ENCODE results near the gene SMAP1. TPM values are rescaled to one million over a fixed set of nuclear protein-coding genes. Genes with fewer than 3 reads are reported as not detected.

SMAP1 gene
- total RNA-seq, 1 donor from 2014 or later: 27.7 TPM

DNA sequence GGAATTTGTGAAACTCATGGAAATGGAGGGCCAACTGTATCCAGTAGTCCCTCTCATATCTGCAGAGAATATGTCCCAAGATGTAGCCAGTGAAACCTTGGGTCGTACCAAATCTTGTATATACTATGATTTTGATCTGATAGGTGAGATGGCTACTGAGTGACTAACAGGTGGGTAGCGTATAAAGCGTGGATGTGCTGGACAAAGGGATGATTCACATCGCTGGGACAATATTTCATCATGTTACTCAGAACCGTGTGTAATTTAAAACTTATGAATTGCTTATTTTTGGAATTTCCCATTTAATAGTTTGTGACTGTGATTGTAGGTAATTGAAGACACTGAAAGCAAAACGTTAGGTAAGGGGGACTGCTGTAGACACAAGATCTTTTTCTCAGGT is 144.1 kb downstream of the SMAP1 start:
- DNase-seq (no peak), ATAC-seq (ENCODE audit: poor library complexity) (no peak)
- intact Hi-C loops (cut with DNase I): no loop called here

DNA sequence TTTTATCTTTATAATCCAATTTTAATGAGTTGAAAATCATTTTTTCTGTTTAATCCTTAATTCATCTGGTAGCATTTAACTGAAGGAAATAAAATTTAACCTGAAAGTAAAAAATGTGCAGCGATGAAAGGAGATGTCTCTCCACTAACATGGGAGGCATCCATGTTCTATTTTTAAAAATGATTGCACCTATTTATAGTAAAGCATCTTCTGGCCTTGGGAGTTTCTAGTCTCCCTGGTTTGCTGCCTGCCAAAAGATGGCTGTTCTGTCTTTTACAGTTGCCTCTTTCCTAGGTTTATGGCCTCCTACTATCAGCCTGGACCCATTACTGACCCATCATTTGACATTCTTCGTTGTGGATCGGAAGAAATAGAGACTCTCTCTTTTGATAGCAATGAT is 146.2 kb downstream of the SMAP1 start:
- intact Hi-C loops (cut with DNase I): no loop called here
- peak; percentile 89 for ATAC-seq (ENCODE audit: poor library complexity)
- no peak for DNase-seq

DNA sequence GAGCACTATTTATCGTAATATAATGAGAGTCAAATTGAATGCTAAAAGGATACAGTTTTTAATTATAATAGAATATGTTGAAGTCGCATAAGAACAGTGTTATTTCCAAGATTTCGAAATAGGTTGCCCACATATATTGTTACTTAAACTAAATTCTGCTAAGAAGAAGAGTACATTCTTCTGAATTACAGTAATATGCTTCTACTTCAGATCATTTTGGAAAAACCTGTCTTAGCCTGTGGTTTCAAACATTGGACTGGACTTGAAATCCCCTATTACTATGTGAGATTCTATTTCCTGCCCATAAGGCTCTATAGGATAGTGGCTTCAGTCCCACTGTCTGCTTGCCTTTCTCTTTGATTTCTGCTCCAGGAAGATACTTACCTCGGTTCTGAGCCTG is 152.0 kb downstream of the SMAP1 start:
- no peak for ATAC-seq (ENCODE audit: poor library complexity)
- intact Hi-C loops (cut with DNase I): no loop called here
- no peak for DNase-seq

DNA sequence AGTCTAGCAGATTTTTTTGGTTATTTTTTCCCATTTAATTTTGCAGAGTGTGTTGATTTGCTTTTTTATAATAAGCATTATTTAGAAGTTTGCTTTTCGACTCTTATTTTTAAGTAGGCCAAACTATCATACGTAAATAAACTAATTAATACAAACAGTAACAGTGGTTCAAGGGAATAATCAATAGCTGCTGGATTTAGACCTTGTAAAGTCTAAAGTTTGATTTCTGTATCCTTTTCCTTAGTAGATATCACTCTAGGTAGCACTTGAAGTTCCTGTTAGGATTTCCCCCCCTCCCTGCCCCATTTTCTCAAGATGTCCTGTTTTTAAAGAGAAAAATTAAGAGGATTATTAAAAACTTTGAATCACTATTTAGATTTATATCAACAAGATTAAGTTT is 153.1 kb downstream of the SMAP1 start:
- intact Hi-C loops (cut with DNase I): no loop called here
- ATAC-seq (ENCODE audit: poor library complexity) (no peak), DNase-seq (no peak)

DNA sequence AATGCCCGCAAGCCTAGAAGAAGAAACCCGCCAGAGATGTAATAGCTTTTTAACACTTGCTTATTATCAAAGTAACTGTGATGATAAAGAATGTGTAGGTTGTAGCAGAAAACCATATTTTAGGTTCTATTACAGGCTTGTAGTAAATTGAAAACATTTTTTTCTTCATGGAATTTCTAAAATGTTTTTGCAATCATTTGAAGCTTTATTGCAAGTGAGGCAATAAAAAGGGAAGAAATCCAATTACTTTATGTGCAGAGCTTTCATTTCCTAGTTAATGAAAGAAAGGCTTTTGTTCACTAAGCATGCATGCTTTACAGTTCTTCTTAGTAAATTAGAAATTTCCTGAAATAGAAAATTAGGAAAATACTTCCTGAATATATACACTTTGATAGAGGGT is 154.1 kb downstream of the SMAP1 start:
- DNase-seq (no peak), ATAC-seq (ENCODE audit: poor library complexity) (no peak)
- intact Hi-C loops (cut with DNase I): no loop called here

DNA sequence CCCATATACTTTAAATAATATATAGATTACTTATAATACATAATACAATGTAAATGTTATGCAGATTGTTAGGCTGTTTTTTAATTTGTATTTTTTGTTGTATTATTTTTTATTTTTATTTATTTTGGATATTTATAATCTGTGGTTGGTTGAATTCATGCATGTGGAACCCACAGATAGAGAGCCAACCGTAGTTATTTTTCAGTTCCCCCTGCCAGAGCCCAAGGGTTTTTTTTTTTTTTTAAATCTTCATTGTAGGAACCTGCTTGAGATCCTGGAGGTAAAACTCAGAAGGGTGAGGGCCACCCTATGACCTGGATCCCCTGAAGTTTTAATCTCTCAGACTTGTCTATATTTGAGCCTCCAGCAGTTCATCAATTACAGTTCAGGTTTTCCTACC is 156.0 kb downstream of the SMAP1 start:
- intact Hi-C loops (cut with DNase I): no loop called here
- DNase-seq: no peak
- ATAC-seq (ENCODE audit: poor library complexity): no peak

DNA sequence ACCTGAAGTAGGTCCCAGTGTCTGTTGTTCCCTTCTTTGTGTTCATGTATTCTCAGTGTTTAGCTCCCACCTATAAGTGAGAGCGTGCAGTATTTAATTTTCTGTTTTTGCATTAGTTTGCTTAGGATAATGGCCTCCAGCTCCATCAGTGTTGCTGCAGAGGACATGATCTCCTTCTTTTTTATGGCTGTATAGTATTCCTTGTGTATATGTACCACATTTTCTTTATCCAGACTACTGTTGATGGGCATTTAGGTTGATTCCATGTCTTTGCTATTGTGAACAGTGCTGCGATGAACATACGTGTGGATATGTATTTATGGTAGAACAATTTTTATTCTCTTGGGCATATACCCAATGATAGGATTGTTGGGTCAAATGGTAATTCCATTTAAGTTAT is 163.7 kb downstream of the SMAP1 start:
- no peak for ATAC-seq (ENCODE audit: poor library complexity)
- intact Hi-C loops (cut with DNase I): no loop called here
- DNase-seq: no peak

DNA sequence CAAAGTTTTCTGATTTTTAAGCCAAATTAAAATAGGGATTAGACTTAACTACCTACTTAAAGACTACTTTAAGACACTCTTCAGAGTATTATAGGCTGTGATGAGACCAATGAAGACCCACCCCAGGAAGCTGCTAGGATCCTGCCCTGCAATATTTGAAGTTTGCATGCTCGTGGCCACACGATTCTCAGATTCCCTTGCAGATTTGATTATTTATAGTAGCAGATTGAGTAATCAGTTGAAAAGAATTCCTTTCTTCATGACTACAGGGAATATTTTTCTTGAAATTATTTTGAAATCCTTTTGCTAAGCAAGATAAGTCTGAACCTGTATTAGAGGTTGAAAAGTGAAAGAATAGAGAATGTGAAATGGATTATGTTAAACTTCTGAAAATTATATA is 166.8 kb downstream of the SMAP1 start:
- ATAC-seq (ENCODE audit: poor library complexity): no peak
- intact Hi-C loops (cut with DNase I): no loop called here
- no peak for DNase-seq

DNA sequence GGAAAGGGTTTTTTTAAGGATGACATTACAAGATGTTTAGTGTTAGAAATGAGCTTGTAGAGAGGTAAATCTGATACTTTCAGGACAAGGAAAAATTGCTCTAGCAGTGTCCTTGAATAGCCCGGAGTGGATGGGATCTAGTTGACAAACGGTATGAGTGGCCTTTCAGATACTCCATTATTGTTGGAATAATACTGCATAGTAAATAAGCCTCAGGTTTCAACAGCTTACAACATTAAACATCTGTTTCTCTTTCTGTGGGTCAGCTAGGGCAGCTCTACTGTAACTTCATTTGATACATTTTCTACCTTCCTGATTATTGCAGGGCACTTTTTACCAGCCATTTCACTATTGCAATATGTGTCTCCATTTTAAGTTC is 171.2 kb downstream of the SMAP1 start:
- ATAC-seq (ENCODE audit: poor library complexity): no peak
- DNase-seq: no peak
- intact Hi-C loops (cut with DNase I): no loop called here

DNA sequence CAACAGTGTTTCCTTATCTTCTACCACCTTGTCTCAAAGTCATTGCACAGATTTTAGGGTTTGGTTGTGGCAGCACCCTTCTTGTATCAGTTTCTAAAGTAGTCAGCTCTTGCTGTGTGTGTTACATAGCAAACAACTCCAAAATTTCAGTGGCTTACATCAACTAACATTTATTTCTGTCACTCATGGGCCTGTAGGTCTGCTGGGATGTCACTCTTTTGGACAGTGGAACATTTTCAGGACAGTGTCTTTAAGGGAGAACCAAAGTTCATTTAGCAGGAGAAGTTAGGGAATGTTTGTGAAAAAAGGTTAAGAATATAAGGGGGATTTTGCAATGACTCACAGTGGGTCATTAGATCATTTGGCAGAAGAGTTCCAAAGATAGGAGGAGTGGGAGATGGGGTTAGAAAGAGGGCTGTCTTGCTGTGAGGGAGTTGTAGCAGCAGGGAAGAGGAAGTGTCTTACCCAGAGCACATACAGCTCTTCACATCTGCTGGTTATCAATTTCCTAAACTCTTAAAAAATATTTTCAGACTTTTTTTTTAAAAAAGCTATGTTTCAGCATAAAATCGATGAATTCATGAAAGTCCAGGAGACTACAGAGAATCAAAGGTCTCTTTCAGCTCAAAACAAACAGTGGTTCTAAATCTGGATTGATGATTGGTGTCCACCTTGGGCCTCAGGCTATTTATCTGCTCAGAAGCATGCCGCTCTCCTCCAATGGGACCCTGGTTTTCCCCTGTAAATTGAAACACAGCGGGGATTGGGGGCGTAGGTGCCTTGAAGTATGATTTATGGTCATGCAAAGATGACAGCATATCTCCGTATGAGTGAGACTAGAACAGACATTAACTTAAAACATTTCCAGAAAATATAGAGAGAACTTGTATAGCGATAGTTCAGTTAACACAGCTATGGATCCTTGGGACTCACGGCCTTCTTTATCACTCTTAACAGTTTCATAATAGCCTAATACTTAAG is 171.9 kb downstream of the SMAP1 start:
- intact Hi-C loops (cut with DNase I): no loop called here
- no peak for ATAC-seq (ENCODE audit: poor library complexity)
- no peak for DNase-seq

DNA sequence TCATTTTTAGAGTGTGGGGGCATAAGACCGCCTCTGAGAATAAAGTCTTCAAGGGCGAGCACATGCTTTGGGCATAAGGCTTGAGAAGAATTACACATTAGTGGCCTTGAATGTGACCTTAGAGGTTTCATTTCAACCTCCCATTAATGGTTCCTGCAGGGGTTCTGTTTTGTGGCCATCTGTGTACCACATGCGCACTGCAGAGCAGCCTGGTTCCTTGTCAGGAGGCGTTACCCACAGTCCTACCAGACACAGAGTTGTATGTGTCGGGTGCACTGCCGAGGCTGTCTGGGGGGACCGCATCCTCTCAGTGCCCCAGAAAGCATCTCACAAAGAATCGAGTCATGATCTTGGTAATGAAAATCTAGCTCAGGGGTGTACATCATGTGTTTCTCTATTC is 173.4 kb downstream of the SMAP1 start:
- intact Hi-C loops (cut with DNase I): no loop called here
- DNase-seq (no peak), ATAC-seq (ENCODE audit: poor library complexity) (no peak)

DNA sequence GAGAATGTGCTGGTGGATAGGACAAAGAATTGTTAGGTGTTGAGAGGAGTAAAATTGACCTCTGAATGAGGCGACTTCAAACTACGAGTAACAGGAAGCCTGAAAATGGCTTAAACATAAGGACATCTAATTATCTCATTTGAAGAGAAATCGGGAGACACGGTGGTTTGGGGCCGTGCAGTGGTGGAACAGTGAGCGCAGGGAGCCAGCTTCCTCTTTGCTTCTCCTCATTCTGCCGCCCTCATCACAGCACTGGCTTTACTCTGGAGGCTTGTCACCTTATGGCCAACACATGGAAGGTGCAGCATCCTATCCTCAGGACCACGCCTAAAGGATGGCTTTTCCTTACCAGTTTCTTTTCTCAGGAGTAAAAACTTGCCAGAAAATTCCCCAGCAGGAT is 174.9 kb downstream of the SMAP1 start:
- no peak for DNase-seq
- intact Hi-C loops (cut with DNase I): no loop called here
- ATAC-seq (ENCODE audit: poor library complexity): no peak

DNA sequence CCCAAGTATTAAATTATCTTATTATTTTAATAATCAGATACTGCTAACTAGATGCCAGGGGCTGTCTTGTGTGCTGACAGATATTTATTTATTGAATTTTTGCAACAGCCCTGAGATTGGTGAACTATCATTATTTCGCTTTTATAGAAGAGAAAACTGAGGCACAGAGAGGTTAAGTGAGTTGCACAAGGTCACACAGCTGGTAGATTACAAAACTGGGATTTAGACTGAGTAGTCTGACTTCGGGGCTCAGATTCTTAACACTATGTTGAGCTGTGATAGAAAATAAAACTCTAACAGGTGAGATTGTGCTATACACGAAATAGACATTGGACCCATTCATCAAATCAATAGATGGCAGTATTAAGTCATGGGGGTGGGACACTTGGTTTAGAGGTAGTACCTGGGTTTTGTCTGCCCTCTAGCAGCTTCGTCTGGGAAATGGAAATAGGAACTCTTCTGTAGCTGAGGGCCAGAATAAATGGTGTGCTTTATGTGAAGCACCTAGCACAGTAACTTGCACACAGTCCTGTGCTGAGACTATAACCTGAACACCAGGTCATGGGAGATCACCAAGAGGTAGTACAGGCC is 175.7 kb downstream of the SMAP1 start:
- intact Hi-C loops (cut with DNase I): no loop called here
- DNase-seq: no peak
- ATAC-seq (ENCODE audit: poor library complexity): no peak

DNA sequence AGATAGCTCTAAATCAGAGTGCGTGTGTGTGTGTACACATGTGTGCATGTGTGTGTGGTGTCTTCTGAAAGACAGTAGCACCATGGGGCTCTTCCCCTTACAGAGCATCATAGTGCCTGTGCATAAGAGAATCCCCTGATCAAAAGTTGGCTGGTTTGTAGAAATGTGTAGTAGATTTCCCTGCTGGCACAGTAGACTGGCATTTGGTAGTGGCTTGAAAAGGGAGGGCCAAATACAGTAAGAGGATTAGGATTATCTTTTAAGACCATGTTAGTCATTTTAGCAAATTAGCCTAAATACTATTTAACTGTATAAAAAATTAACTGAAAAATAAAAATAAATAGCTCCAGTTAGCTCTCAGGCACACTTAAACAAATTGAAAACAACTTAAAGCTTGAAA is 176.6 kb downstream of the SMAP1 start:
- intact Hi-C loops (cut with DNase I): no loop called here
- ATAC-seq (ENCODE audit: poor library complexity): no peak
- DNase-seq: no peak

DNA sequence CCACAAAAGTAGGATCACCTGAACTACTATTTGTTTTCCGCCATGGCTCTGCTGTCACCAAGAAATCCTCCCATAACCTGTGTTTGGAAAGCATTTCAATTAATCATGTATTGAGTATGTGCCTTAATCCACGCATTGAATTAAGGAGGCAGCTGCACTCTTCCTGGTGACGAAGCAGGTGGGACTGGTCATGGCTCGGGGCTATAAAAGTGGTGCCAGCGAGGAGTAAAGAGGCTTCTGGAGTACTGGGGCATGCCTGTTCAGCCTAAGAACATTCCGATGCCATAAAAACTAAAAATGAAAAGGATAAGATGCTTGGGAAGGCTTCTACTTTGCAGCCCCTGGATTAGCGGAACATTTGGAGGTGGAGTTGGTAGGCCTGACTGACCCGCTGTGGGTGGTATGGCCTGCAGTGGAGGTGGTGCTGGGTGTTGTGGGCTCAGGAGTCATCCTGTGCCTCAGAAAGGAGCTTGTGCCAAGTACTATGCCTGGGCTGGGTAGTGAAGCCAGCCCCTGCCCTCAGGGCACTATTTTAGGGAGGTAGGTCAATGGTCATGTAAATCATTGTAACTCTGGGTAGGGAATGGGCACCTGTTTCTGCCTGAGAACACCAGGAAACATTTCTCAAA is 178.6 kb downstream of the SMAP1 start:
- no peak for ATAC-seq (ENCODE audit: poor library complexity)
- no peak for DNase-seq
- intact Hi-C loops (cut with DNase I): no loop called here

DNA sequence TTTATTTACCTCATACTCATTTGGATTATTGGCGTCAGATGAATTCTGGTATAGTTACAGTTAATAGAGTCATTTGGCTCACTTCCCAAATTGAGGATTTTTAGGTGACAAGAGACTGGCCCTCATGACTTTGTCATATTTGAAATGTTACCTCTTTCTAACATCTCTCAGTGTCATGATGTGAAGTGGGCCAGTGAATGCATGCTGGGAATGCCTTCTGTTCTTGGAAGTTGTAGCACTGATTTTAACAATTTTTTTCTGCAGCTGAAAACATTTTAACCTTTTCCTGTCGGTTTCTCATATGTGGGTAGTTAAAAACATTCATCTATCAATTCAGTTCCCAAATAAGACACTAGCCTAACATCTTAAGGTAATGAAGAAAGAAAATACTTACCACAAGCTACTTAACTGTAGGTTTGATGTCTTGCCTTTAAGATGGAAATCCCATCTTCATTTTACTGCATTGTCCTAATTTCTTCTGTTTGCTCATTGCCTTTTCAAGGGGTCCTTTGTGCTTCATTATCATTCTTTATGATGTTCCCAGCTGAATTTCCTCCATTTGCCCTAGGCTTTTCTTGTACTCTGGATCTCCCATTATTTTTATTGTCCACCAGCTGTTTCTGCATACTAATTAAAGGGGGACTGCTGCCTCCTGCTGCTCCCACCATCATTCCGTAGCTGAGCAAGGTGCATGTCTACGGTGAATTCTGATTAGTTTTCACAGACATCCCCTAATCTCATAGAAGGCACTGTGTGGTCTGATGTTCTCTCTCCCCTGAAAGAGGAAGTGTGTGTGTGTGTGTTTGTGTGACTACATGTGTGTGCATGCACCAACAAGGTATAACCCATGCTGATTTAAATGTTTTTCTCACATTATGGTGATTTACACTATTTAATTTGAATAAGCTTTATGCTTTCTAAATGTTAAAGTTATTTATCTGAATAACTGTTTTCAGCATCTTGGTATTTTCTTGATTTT is 179.7 kb downstream of the SMAP1 start:
- ATAC-seq (ENCODE audit: poor library complexity): no peak
- intact Hi-C loops (cut with DNase I): no loop called here
- DNase-seq: no peak

DNA sequence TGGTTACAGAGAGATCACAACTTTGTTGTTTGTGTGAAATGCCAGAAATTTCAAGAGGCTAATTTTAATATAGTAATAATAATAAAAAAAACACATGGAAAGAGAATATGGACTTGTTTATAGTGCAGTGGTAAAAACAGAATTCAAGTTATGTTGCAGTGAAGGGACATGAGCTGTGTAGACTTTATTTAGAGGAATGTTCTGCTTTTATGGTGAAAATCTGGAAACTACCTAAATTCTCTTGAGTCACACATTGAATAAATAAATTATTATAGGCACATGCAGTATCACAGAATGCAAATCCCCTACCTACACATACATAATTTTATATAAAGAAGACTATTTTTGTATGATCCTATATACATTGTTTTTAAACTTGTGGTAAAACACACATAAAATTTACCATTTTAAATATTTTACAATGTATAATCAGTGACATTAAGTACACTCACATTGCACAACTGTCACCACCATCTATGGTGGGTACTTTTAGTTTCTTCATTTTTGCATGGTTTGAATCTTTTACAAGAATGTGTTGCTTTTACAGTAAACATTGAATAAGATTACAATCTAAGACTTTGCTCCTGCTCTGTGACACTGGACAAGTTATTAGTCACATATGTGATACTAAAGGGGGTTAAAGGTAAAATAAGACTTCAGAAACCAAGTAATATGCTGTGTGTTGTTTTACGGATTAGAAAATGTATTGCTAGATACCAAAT is 181.8 kb downstream of the SMAP1 start:
- intact Hi-C loops (cut with DNase I): no loop called here
- DNase-seq: no peak
- ATAC-seq (ENCODE audit: poor library complexity): no peak

DNA sequence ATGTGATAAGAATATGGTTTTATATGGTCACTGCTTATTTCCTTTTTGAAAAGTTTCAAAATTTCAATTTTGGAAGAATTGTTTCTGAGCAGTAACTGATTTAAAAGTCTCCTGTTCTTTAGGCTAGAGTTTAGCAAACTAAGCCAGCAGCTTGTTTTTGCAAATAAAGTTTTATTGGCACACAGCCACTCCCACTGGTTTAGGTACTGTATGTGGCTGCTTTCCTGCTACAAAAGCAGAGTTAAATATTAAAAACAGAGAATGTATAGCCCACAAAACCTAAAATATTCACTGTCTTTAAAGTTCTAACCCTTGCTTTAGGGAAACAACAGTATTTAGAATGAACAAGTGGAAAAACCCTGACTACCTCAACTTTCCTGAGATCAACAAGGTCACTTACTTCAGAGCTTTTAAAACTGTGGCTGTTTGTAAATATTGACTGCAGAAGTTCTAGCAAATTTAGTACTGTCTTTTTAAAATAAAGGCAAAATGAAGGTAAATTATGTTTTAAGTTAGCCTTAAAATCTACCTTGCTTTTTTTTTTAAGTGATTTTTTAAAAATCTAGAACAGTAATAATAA is 185.1 kb downstream of the SMAP1 start:
- no peak for DNase-seq
- intact Hi-C loops (cut with DNase I): no loop called here
- no peak for ATAC-seq (ENCODE audit: poor library complexity)

All from Right ventricle myocardium superior (tissue), 1 donor.